HG03097 (cell line): ENCODE measurements around the gene GNPTAB.
"Not testable (repeated sequence)": the region's sequence is repeated elsewhere in the genome, so short reads cannot be mapped to it uniquely, and the experiment has no call there.

Experiments used
- ATAC-seq: cut with Tn5 transposase; IDR thresholded peaks from one replicate; pipeline ENCODE4 v1.9.1; 2021; ENCODE audit not compliant: unreplicated experiment, low FRiP score

The GNPTAB gene

DNA sequence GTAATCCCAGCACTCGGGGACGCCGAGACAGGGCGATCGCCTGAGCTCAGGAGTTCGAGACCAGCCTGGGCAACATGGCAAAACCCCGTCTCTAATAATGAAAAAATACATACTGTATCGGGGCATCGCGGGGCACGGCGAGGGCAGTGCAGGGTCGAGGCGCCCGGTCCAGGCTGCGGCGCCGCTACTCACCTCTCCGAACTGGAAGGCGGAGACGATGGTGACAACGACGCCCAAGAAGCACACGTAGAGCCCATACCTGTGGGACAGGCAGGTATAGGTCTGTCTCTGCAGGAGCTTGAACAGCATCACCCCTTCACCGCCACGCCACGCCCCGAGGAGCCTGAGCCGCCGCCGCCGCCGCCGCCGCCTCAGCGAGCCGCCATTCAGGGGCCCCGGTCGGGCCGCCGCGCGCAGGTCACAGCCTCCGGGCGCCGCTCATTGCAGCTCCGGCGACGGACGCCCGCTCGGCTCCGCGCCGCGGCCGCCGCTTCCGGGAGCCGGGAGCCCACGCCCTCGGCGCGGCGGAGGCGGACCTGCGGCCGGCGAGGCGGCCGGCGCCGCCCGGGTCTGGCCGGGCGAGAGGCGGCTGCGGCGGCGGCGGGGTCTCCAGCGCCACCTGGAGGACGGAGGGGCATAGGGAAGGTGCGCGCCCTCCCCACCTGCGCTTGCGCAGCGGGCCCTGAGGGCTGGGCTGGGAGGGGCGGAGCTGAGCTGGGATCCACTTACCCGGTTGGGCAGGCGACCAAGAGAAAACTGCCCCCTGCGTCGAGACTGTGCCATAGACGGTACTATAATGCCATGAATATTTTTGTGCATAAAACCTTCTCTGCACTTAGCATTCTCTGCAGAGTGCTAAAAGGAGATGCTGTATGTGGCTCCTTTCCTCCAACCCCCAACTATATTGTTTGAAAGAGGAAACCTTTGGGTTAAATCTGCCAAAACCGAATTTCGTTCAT lies at the start of gene GNPTAB:
Gene GNPTAB (minus strand): TSS at position 593 of the 959 bp plus-strand sequence. CDS start 284 bp downstream, at position 309.
- peak; percentile 92 for ATAC-seq

DNA sequence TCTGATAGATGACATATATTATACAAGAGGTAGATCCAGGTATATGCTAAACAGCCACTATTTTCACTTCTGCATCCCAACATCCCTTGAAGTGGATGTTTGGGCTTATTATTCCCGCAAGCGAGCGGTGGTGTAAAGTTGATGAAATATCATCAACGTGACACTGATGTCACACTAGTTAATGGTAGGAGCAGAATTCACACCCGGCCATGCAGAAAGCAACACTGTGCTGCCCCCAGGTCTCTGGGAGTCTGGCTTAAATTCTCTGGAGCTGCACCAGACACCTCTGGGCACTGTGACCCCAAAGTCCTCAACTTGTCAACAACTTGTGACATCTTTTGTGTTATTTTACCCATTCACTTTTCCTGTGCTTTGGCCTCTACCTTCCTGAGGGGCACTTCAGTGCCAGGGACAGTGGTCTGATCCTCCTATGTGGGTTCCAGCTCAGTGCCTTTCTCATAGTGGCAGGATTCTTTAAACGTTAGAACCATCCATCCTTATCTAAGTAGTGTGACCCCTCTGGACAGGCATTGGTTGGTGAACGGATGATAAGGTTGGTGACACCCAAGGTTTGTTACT lies 47.6 kb upstream of the GNPTAB start:
- ATAC-seq = no peak

DNA sequence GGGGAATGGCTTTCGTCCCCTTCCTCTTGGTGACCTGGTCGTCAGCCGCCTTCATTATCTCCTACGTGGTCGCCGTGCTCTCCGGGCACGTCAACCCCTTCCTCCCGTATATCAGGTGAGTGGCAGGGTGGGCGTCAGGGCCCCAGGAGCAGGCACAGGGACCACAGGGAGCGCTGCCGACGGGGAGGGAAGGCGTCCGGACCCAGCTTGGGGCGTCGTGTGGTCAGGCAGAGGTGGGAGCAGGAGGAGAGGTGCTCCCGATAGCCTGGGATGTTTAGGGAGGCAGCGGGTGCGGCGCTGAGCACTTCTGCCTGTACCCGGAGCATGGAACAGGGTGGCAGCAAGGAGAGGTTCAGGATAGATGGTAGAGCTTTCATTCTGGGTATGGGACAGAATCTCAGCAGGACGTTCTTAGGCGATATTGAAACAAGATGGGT lies 47.1 kb upstream of the GNPTAB start:
- peak; percentile 12 for ATAC-seq

DNA sequence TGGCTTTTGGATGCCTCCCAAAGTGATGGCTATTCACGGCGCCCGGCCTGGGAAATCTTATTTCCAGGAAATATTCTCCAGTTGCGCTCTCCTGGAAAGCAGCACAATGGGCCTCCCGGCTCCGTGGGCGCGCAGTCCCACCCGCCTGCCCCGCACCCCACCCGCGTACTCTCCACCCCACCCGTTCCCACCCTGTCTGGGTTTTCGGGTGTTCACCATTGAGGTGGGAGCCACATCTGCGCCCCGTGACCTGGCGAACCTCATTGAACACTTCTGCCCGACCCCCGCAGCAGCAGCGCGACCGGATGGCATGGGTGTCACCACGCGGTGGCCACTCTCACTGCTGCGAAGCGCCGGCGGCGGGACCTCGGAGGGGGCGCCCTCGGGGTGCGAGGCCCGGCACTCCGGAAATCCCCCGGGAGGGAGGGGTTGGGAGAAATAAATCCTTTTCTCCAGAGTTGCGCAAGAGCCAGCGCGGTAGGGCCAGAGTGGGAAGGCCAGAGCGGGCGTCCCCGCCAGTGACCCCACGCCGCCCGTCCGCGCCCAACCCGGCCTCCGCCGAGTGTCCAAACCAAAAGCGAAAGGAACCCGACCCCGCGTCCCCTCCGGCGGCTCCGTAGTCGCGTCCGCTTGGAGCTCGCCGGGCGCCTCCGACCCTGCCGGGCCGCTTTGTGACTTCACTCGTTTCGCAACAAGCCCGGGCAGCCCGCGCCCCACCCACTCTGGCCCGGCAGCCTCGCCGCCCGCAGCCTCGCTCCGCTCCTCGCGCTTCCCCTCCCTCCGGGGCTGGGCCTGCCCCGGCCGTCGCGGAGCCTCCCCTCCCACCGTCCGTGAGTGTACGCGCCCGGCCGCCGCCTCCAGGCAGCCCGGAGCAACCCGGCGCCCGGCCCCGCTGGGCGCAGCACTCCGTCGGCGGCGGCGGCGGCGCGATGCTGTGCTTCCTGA lies 46.4 kb upstream of the GNPTAB start, which contains the start of gene DRAM1:
Gene DRAM1 (plus strand): TSS at position 720 of the 945 bp plus-strand sequence. CDS start 210 bp downstream, at position 930.
- peak; percentile 73 for ATAC-seq

DNA sequence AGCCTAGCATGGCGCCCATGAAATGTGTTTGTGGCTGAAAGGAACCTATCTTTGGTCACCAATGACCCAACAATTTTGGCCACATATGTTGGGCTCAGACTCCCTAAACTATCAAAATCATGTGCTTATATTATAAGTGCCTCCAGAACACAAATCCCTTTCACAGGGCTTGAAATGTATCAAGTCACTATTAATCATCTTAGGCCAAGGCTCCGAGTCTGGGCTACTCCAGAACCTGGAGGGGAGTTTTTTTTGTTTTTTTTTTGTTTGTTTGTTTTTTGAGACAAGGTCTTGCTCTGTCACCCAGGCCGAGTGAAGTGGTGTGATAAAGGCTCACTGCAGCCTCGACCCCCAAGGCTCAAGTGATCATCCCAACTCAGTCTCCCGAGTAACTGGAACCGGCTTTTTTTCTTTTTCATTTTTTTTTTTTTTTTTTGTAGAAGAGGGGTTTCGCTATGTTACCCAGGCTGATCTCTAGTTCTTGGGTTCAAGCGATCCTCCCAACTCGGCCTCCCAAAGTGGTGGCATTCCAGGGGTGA lies 45.6 kb upstream of the GNPTAB start:
- no peak for ATAC-seq

DNA sequence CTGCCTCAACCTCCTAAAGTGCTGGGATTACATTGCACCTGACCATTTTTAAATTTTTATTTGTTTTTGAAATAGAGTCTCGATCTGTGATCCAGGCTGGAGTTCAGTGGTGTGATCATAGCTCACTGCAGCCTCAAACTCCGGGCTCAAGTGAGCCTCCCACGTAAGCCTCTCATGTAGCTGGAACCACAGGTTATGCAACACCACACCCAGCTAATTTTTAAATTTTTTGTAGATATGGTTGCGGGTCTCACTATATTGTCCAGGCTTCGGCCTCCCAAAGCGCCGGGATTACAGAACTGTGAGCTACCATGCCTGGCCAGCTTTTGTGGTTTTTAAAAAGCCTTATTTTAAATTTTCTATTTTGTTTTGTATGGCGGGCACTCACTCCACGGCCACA lies 44.4 kb upstream of the GNPTAB start:
- no peak for ATAC-seq

DNA sequence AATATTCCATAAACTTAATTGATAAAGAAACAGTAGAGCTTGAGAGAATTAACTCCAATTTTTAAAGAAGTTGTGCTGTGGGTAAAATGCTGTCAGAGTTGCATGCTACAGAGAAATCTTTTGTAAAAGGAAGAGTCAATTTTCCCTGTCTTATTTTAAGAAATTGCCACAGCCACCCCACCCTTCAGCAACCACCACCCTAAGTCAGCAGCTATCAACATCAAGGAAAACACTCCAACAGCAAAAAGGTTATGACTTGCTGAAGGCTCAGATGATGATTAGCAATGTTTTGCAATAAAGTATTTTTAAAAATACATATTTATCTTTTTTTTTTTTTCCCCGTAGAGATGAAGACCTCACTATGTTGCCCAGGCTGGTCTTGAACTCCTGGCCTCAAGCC lies 40.2 kb upstream of the GNPTAB start:
- ATAC-seq = no peak

DNA sequence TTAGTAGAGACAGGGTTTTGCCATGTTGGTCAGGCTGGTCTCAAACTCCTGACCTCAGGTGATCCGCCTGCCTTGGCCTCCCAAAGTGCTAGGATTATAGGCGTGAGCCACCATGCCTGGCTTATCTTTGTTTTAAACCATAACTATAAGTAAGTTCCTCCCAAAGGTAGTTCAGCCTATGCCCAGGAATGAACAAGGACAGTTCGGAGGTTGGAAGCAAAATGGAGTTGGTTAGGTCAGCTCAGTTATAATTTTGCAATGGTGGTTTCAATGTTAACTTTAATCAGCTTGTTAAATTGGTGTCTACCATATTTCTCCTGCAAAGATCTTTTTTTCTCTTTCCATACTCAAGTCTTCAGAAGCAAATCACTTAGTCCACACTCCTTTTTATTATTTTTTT lies 36.9 kb upstream of the GNPTAB start:
- not testable (repeated sequence) for ATAC-seq

DNA sequence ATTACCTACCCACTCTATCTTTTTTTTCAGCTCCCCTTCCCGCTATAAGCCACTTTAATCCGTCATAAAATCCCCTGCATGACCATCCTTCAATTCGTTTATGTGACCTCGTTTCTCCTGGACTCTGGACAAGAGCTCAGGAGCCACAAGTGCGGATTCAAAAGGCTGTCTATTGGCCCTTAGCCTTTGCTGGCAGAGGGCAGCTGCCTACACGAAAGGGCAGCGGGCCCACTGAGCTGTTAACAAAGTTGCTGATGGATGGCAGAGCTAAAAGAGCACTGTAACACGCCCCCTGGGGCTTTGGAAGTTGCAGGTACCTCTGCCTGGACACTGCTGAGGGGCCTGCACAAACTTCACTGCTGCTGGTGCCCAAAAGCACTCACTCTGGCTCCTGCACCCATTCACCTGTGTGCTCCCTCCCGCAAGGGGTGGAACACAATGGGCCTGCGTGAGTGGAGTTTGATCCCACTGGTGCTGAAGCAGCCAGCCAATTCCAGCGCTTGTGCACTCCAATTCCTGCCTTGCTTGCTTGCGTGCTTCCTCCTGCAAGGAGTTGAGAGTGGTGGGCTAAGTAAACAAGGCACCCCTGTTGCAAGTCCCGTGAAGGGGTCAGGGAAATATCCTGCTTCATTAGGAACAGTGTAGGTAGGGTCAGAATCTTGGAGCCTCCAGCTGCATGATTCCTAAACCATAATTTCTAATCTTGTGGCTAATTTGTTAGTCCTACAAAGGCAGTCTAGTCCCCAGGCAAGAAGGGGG lies 36.0 kb upstream of the GNPTAB start:
- ATAC-seq = no peak

DNA sequence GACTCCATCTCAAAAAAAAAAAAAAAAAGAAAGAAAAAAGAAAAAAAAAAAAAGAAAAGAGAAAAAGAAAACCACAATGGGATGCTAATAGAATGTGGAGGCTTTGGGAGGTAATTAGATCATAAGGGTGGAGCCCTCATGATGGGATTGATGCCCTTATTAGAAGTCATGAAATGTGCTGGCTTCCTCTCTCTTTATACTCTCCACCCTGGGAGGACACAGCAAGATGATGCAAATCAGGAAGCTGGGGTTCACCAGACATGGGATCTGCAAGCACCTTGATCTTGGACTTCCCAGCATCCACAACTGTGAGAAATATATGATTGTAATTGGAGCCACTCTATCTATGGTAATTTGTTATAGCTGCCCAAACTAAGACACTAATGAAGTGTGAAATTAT lies 33.2 kb upstream of the GNPTAB start:
- no peak for ATAC-seq

DNA sequence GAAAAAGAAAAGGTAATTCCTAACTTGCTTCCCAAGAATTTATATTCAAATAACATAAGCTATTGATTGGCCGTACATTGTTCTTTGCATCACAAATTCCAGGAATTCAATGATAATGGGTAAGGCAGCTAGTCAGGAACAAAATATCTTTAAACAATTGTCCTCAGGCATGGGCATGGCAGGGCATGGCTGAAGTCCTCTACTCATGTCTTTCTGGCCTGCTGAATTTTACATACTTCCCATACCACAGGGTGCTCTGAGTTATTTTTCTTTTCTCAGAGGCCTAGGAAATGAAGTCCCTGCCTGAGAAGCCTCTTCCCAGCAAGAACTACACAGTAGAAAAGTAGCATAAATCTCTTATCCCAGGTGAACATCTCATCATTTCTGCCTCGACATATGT lies 31.5 kb upstream of the GNPTAB start:
- ATAC-seq = no peak

DNA sequence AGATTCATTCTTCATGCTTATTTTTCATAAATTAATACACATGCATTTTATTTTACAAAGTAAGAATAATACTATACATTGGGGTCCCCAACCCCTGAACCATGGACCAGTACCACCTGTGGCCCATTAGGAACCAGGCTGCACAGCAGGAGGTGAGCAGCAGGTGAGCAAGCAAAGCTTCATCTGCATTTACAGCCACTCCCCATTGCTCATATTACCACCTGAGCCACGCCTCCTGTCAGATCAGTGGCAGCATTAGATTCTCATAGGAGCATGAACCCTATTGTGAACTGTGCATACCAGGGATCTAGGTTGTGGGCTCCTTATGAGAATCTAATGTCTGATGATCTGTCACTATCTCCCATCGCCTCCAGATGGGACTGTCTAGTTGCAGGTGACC lies 30.9 kb upstream of the GNPTAB start:
- not testable (repeated sequence) for ATAC-seq

DNA sequence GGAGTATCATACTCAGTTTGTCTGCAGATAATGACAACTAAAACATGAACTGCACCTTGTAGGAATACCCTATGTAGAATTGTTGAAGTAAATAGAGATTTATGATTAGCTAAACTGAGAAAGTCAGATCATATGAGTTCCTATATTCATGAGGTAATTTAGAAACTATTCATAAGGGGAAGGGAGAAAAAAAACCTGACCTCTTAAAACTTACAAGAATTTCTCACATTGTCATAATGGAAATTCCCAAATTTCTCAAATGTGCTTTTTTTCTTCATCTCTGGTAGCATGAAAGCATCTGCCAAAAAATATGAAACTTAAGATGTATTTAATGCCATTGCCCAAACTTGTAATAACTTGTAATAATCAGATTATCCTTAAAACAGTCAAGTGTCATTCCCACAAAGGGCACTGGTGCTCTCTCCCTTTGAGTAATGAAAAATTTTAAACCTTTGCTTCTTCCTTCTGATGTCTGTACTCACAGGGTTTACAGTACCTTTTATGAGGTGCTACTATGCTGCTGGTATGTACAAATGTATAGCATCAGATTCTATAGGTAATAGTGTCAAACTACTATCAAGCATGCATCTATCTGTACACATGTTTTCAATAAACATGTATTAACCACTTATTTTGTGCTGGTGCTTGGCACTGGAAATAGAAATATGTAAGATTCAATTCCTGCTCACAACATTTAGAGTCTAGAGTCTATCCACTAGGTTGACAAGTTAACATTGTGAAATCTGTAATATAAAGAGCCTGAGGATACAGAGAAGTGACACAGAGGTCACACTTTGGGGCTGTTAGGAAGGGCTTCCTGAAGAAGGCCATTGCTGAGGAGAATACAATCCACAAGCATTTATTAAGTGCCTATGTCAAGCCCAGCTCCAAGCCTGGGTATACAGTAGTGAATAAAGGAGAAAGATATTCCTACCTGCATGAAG lies 29.2 kb upstream of the GNPTAB start:
- peak; percentile 34 for ATAC-seq

DNA sequence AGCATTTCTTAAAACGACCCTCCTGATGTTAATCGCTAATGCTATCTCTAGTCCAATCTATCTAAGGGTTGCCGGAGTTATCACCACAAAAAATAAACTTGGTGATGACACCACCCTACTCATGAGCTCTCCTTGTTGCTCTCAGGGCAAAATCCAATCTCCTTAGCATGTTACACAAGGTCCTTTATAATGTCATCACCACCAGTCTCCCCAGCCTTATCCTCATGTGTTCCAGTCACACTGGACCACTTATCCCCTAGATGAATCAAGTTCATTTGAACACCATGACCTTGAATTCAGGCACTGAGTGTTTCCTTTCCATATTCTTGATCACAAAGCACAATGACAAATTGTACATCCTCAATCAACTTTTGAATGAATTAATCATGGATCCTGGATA lies 27.6 kb upstream of the GNPTAB start:
- ATAC-seq = no peak

DNA sequence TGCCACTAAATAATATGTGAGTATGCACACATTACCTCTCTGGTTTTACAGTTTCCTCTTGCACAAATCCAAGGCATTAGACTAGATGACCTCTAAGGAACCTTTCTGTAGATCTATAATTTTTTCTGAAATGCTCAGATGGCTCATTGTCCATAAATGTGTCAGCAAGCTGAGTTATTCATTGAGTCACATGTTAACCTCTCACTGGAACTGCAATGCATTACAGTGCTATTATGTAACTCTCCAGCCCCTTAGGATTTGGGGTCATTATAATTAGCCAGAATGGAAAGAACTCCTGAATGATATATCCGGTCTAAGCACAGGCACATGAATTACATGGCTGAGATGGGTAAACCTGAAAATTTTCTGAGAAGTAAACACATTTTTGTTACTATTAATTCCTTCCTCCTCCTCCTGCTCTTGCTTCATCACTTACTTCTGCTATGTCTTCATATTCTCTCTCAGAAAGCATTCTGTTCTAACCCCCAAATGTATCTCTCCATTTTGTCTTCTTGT lies 26.3 kb upstream of the GNPTAB start:
- peak; percentile 41 for ATAC-seq

DNA sequence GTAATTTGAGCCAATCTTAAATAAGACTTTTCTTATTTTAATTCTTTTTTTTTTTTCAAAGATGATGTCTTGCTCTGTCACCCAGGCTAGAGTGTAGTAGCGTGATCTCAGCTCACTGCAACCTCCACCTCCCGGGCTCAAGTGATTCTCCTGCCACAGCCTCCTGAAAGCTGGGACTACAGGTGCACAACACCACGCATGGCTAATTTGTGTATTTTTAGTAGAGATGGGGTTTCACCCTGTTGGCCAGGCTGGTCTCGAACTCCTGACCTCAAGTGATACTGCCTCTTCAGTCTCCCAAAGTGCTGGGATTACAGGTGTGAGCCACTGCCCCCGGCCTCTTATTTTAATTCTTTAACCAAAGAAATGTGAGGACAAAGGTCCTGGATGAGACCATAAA lies 25.9 kb upstream of the GNPTAB start:
- not testable (repeated sequence) for ATAC-seq

DNA sequence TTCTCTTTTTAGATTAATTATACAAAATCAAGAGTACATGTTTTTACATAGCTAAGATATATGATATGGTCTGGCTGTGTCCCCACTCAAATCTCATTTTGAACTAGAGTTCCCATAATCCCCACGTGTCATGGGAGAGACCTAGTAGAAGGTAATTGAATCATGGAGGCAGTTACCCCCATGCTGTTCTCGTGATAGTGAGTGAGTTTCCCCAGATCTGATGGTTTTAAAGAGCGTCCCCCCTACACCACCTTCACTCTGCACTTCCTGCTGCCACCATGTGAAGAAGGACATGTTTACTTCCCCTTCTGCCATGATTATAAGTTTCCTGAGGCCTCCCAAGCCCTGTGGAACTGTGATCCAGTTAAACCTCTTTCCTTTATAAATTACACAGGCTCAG lies 25.2 kb upstream of the GNPTAB start:
- no peak for ATAC-seq

DNA sequence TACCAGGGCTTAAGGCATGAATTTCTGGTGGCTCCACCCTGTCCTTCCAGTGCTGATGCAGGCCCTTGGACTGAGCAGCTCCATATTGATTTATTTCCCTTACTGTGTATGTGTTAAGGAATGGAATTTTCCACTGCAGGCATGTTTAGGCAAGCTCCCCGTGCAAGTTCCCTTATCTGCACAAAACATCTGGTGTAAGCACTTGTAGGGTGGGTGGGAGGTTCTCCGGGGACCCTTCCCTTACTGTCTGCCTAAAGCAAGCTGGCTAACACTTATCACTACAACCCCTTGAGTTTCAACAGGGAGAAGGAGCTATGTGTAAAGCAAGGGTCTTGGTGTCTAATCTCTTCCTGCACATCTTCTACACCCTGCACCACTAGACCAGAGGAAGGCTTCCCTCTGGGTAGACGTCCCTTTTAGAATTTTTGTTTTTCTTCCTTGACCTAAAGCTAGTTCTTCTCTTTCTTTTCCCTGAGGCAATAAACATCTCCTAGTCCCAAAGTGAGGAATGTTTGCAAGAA lies 24.7 kb upstream of the GNPTAB start:
- no peak for ATAC-seq
